ENCODE data around the gene ACAT1.
"Not testable (repeated sequence)": the region's sequence is repeated elsewhere in the genome, so short reads cannot be mapped to it uniquely, and the experiment has no call there.

DNA sequence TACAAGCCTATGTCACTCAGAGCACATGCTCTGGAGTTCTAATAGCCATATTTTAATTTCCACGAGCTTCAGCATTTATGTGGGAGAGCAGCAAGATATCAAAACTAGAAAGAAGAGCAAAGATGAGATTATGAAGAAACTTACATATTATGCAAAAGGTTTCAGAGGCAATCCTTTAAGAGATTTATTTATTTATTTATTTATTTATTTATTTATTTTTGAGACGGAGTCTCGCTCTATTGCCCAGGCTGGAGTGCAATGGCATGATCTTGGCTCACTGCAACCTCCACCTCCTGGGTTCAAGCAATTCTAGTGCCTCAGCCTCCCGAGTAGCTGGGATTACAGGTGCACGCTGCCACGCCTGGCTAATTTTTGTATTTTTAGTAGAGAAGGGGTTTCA, 41.5 kb downstream of the ACAT1 start:
- not testable (repeated sequence) for TF ChIP-seq POLR2A (IDR thresholded peaks at IDR 0.05; ENCODE audit: low read length); GATA1 (IDR thresholded peaks at IDR 0.05; ENCODE audit: low read depth, low read length)

Data from erythroblast (primary cell).